Measurements from ENCODE around the gene CD7. TPM values are rescaled to one million over a fixed set of nuclear protein-coding genes. Genes with fewer than 3 reads are reported as not detected.

Gene CD7
- total and polyA plus RNA-seq, 2 donors (not counting 3 experiments of a cell fraction or from before 2014, with no cell fraction given), result not detected

DNA sequence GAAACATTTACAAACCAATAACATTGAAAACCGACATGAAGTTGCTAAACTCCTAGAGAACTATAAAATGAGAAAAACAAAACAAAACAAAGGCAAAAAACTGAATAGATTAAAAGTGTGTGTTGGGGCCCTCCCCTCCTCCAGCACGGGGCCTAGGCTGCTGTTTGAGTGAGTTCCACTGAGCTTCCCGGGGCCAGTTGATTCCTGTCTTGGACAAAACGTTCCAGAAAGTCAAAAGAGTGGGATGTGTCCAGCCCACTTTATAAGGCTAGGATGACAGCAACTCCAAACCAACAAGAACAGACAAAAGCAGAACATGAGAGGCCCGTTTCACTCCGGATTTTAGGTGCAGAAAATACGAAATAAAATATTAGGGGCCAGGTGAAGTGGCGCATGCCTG, 32.3 kb downstream of the CD7 start:
- Histone ChIP-seq H3K4me2 (ENCODE audit: insufficient read depth, low read length) (no peak overlapping the region), H3K27me3 (ENCODE audit: control insufficient read depth in 2 of 2, insufficient read depth in 2 of 2, low read length in 2 of 2) (no peaks in the 10 kb centered on the region), H4K20me1 (replicated peaks; ENCODE audit: control insufficient read depth, extremely low read depth, insufficient read depth, low read length) (no peaks in the 10 kb centered on the region), H3K9me1 (replicated peaks; ENCODE audit: control insufficient read depth, extremely low read depth, insufficient read depth, low read length) (no peaks in the 10 kb centered on the region), H3K9me3 (replicated peaks; ENCODE audit: control insufficient read depth, insufficient read depth, low read length) (no peaks in the 10 kb centered on the region), H3K9ac (replicated peaks; ENCODE audit: extremely low read depth, insufficient read depth, low read length) (no peak overlapping the region), H3K27ac (ENCODE audit: insufficient read depth, low read depth, low read length) (no peak overlapping the region), H3K79me2 (ENCODE audit: control insufficient read depth, insufficient read depth, low read length) (no peaks in the 10 kb centered on the region), H3K36me3 (ENCODE audit: control insufficient read depth in 2 of 2, extremely low read depth in 1 of 2, insufficient read depth in 2 of 2, low read length in 2 of 2) (no peaks in the 10 kb centered on the region), H3K4me1 (ENCODE audit: control insufficient read depth, extremely low read depth, insufficient read depth, low read length) (peaks cover 22% of the 10 kb centered on the region), H3K4me3 (replicated peaks in 1 of 3; ENCODE audit: insufficient read depth in 1 of 3, low read depth in 1 of 3, low read length in 3 of 3) (no peak overlapping the region), H2AFZ (ENCODE audit: low read depth, low read length) (no peak overlapping the region)
- intact Hi-C loops (cut with micrococcal nuclease) (no loop called here), dilution Hi-C loops (cut with MboI; ENCODE audit: extremely low pct_ligation_motif_present, low sequenced_read_pairs) (no loop called here)
- DNase-seq (ENCODE audit: low read depth, low spot score), result peak; percentile 39
- CTCF ChIA-PET, result interaction anchor here (1.5 kb wide), 2 partner anchors 10 to 16 kb away, joined by 4 to 6 read pairs; no protein-coding TSS in a partner anchor
- no TSS peak for BruUV-seq (replicated peaks)
- TF ChIP-seq GATA2 (IDR thresholded peaks at IDR 0.05; ENCODE audit: insufficient read depth, insufficient read length, low read depth, low read length), result no peak
- TF ChIP-seq FOS (IDR thresholded peaks at IDR 0.05; ENCODE audit: borderline replicate concordance, insufficient read depth, low read length), result no peak
- no peak for TF ChIP-seq EZH2 (IDR thresholded peaks at IDR 0.05; ENCODE audit: borderline replicate concordance, low read depth, low read length, severe bottlenecking)
- TF ChIP-seq MYC (IDR thresholded peaks at IDR 0.05; ENCODE audit: low read depth, low read length), result no peak
- TF ChIP-seq MAX (IDR thresholded peaks at IDR 0.05; ENCODE audit: insufficient read depth, insufficient read length), result no peak
- no peak for TF ChIP-seq JUN (IDR thresholded peaks at IDR 0.05; ENCODE audit: borderline replicate concordance, insufficient read depth, insufficient read length, low read depth)
- no peak for TF ChIP-seq POLR2AphosphoS5 (IDR thresholded peaks at IDR 0.05; ENCODE audit: insufficient read depth, low read depth, low read length)
- TF ChIP-seq POLR2A (IDR thresholded peaks at IDR 0.05; ENCODE audit: low read depth, low read length), result no peak
- TF ChIP-seq CTCF (IDR thresholded peaks at IDR 0.05; ENCODE audit: extremely low read depth in 1 of 2, insufficient read depth in 1 of 2, low read depth in 1 of 2, low read length in 2 of 2), result no peak
- FAIRE-seq, result no peak
- POLR2A ChIA-PET, result no interaction called here

Measured in endothelial cell of umbilical vein (primary cell).